ENCODE measurements around the gene NPFFR1.

Gene NPFFR1

GRCh38 chr10:70283445-70284399, at the start of gene NPFFR1:
TSS of gene NPFFR1 (minus strand) at chr10:70284004. CDS start at chr10:70283676, 328 bp downstream.
- no peak for DNase-seq (ENCODE audit: low read depth in 2 of 2)

GRCh38 chr10:70333268-70333667, 49.5 kb upstream of the NPFFR1 start:
- DNase-seq (ENCODE audit: low read depth in 2 of 2): no peak

- DNase-seq (ENCODE audit: low read depth in 2 of 2): no peak
These were observed 47.9 kb upstream of the NPFFR1 start for GRCh38 chr10:70331486-70332268.

- no peak for DNase-seq (ENCODE audit: low read depth in 2 of 2)
These were observed 47.3 kb upstream of the NPFFR1 start for GRCh38 chr10:70331160-70331485.

GRCh38 chr10:70330671-70331070, 46.9 kb upstream of the NPFFR1 start:
- DNase-seq (ENCODE audit: low read depth in 2 of 2): no peak

- DNase-seq (ENCODE audit: low read depth in 2 of 2): no peak
These were observed 45.2 kb upstream of the NPFFR1 start for GRCh38 chr10:70328967-70329366.

GRCh38 chr10:70328018-70328417, 44.2 kb upstream of the NPFFR1 start:
- no peak for DNase-seq (ENCODE audit: low read depth in 2 of 2)

GRCh38 chr10:70324951-70325781, 41.4 kb upstream of the NPFFR1 start:
- DNase-seq (ENCODE audit: low read depth in 2 of 2): no peak

GRCh38 chr10:70324339-70324861, 40.6 kb upstream of the NPFFR1 start:
- DNase-seq (ENCODE audit: low read depth in 2 of 2): no peak

GRCh38 chr10:70323697-70324338, 40.0 kb upstream of the NPFFR1 start:
- no peak for DNase-seq (ENCODE audit: low read depth in 2 of 2)

- DNase-seq (ENCODE audit: low read depth in 2 of 2): no peak
These were observed 39.4 kb upstream of the NPFFR1 start for GRCh38 chr10:70323138-70323696.

GRCh38 chr10:70321897-70322890, 38.4 kb upstream of the NPFFR1 start:
- DNase-seq (ENCODE audit: low read depth in 2 of 2): no peak

GRCh38 chr10:70321233-70321632, 37.4 kb upstream of the NPFFR1 start:
- DNase-seq (ENCODE audit: low read depth in 2 of 2): no peak

GRCh38 chr10:70320751-70321150, 36.9 kb upstream of the NPFFR1 start:
- DNase-seq (ENCODE audit: low read depth in 2 of 2): no peak

GRCh38 chr10:70319824-70320223, 36.0 kb upstream of the NPFFR1 start:
- no peak for DNase-seq (ENCODE audit: low read depth in 2 of 2)

- no peak for DNase-seq (ENCODE audit: low read depth in 2 of 2)
These were observed 35.4 kb upstream of the NPFFR1 start for GRCh38 chr10:70319183-70319582.

GRCh38 chr10:70317943-70318318, 34.1 kb upstream of the NPFFR1 start:
- DNase-seq (ENCODE audit: low read depth in 2 of 2): no peak

GRCh38 chr10:70317272-70317942, 33.6 kb upstream of the NPFFR1 start:
- DNase-seq (ENCODE audit: low read depth in 2 of 2): no peak

GRCh38 chr10:70315815-70316214, 32.0 kb upstream of the NPFFR1 start:
- no peak for DNase-seq (ENCODE audit: low read depth in 2 of 2)
